Tibial nerve (tissue), 4 donors: ENCODE measurements around the gene COL6A3. TPM values are rescaled to one million over a fixed set of nuclear protein-coding genes. Genes with fewer than 3 reads are reported as not detected.
"Not testable (repeated sequence)": the region's sequence is repeated elsewhere in the genome, so short reads cannot be mapped to it uniquely, and the experiment has no call there.

Source experiments
- DNase-seq, 2 donors: peaks; one replicate each; pipeline ENCODE4 v3.0.0-alpha.2; 2019; ENCODE audit warnings: low spot score in 2 of 2
- H3K27ac ChIP-seq, 4 donors: fragments of 200-600 bp; sonication (generic) in 3 of 4; one replicate each; pipeline ENCODE4 v1.5.1; 2017 to 2019; ENCODE audit warnings: mild to moderate bottlenecking in 1 of 4
- H3K27me3 ChIP-seq, 2 donors: fragments of 200-600 bp; sonication (generic) in 1 of 2; one replicate each; pipeline versions ENCODE4 v1.5.1 to v1.6.0; 2017 to 2019
- H3K36me3 ChIP-seq, 3 donors: fragments of 200-600 bp; sonication (generic); one replicate each; pipeline ENCODE4 v1.5.1; 2018 to 2019
- H3K4me1 ChIP-seq, 4 donors: fragments of 200-600 bp; sonication (generic) in 3 of 4; one replicate each; pipeline ENCODE4 v1.5.1; 2017 to 2019
- H3K4me3 ChIP-seq, 4 donors: fragments of 200-600 bp; sonication (generic) in 3 of 4; one replicate each; pipeline ENCODE4 v1.5.1; 2017 to 2019; ENCODE audit warnings: mild to moderate bottlenecking in 1 of 4, moderate library complexity in 1 of 4
- H3K9me3 ChIP-seq, 4 donors: fragments of 200-600 bp; sonication (generic) in 3 of 4; one replicate each; pipeline ENCODE4 v1.5.1; 2017 to 2019
- CTCF ChIP-seq, 5 experiments: fragments of 200-600 bp in 3 of 5; fragments of 450-650 bp in 2 of 5; sonication (generic) in 3 of 5; IDR thresholded peaks; one replicate each; pipeline ENCODE4 v1.5.1; 2016 to 2019; ENCODE audit warnings: antibody characterized with exemption in 5 of 5, mild to moderate bottlenecking in 3 of 5, moderate library complexity in 2 of 5
- EP300 ChIP-seq, 2 donors: sonication (generic); formaldehyde crosslinking; IDR thresholded peaks; one replicate each; pipeline ENCODE4 v1.6.1; 2017; ENCODE audit warnings: antibody characterized with exemption in 2 of 2, mild to moderate bottlenecking in 1 of 2
- POLR2A ChIP-seq, 2 donors: fragments of 450-650 bp; IDR thresholded peaks; one replicate each; pipeline ENCODE4 v1.6.1; 2017; ENCODE audit warnings: antibody characterized with exemption in 2 of 2, mild to moderate bottlenecking in 2 of 2, moderate library complexity in 2 of 2
- WGBS, 2 donors: methylation state at CpG; one replicate each; pipeline ENCODE4 v1.1.5; 2018; 5-methylcytosine and 5-hydroxymethylcytosine counted together
- total RNA-seq, 4 donors: library from RNA; depleted of rRNA; stranded (reverse); fragments of >200 nt; gene quantifications; one replicate each; pipeline ENCODE4 v1.1.0, GENCODE V29; 2016

The COL6A3 gene
- total RNA-seq, 4 donors from 2014 or later: 228 to 558 (median 364) TPM

GRCh38 chr2:237411683-237412423 is 2.1 kb downstream of the COL6A3 start:
- Histone ChIP-seq H3K4me3 (peak overlapping the region; percentile 34 to 49 (median 42)), H3K36me3 (no peaks in the 10 kb centered on the region), H3K9me3 (no peaks in the 10 kb centered on the region), H3K27ac (peak overlapping the region; percentile 66 to 85 (median 74)), H3K27me3 (peaks cover 0 to 5% of the 10 kb centered on the region in 2 donors), H3K4me1 (peaks cover 0 to 19% (median 0%) of the 10 kb centered on the region in 4 donors)
- no peak for TF ChIP-seq CTCF (IDR thresholded peaks at IDR 0.05)
- TF ChIP-seq EP300 (IDR thresholded peaks at IDR 0.05): peak in 1 of 2 donors; percentile 46
- 58 to 68% methylated on average over 16 of the region's 16 CpGs for whole genome bisulfite sequencing, 2 donors
- DNase-seq: no peak

- H3K27ac ChIP-seq: peak overlapping the region; percentile 66 to 85 (median 74)
- H3K36me3 ChIP-seq: no peaks in the 10 kb centered on the region
- peak overlapping the region; percentile 34 to 49 (median 42) for H3K4me3 ChIP-seq
- H3K27me3 ChIP-seq: peaks cover 0 to 5% of the 10 kb centered on the region in 2 donors
- no peaks in the 10 kb centered on the region for H3K9me3 ChIP-seq
- no peak for DNase-seq
- WGBS, 2 donors: 60% methylated on average over 12 of the region's 12 CpGs
- H3K4me1 ChIP-seq: peaks cover 0 to 23% (median 0%) of the 10 kb centered on the region in 4 donors
- TF ChIP-seq CTCF (IDR thresholded peaks at IDR 0.05): no peak
- no peak for TF ChIP-seq EP300 (IDR thresholded peaks at IDR 0.05)
- TF ChIP-seq POLR2A (IDR thresholded peaks at IDR 0.05): no peak
These were observed 2.8 kb downstream of the COL6A3 start for GRCh38 chr2:237411092-237411601.

- H3K27me3 ChIP-seq, DNase-seq, H3K36me3 ChIP-seq, H3K9me3 ChIP-seq: not testable (repeated sequence)
- peak overlapping the region in 1 of 4 donors; percentile 49 for H3K4me3 ChIP-seq
- H3K4me1 ChIP-seq: peaks cover 0 to 23% (median 0%) of the 10 kb centered on the region in 4 donors
- 87% methylated on average over 2 of the region's 2 CpGs for WGBS, 2 donors
- peak overlapping the region in 3 of 4 donors; percentile 25 to 85 (median 30) for H3K27ac ChIP-seq
These were observed 4.7 kb downstream of the COL6A3 start for GRCh38 chr2:237409263-237409662.

GRCh38 chr2:237408335-237409000 is 5.5 kb downstream of the COL6A3 start:
- no peak for DNase-seq
- H3K4me3 ChIP-seq: peak overlapping the region in 1 of 4 donors; percentile 49
- H3K27me3 ChIP-seq: peaks cover 0 to 5% of the 10 kb centered on the region in 2 donors
- H3K27ac ChIP-seq: peak overlapping the region; percentile 6 to 85 (median 34)
- H3K36me3 ChIP-seq: no peaks in the 10 kb centered on the region
- peaks cover 0 to 30% (median 0%) of the 10 kb centered on the region in 4 donors for H3K4me1 ChIP-seq
- no peaks in the 10 kb centered on the region for H3K9me3 ChIP-seq
- WGBS, 2 donors: 52 to 53% methylated on average over 8 of the region's 8 CpGs
- TF ChIP-seq EP300 (IDR thresholded peaks at IDR 0.05) (peak in 1 of 2 donors; percentile 43), POLR2A (IDR thresholded peaks at IDR 0.05) (peak in 1 of 2 donors; percentile 37), CTCF (IDR thresholded peaks at IDR 0.05) (no peak)

- H3K27me3 ChIP-seq: peaks cover 0 to 5% of the 10 kb centered on the region in 2 donors
- no peak for DNase-seq
- 69 to 72% methylated on average over 4 of the region's 4 CpGs for WGBS, 2 donors
- peak overlapping the region in 1 of 4 donors; percentile 49 for H3K4me3 ChIP-seq
- H3K4me1 ChIP-seq: peaks cover 0 to 31% (median 0%) of the 10 kb centered on the region in 4 donors
- no peaks in the 10 kb centered on the region for H3K36me3 ChIP-seq
- H3K9me3 ChIP-seq: no peaks in the 10 kb centered on the region
- no peak for TF ChIP-seq POLR2A (IDR thresholded peaks at IDR 0.05)
- peak in 1 of 2 donors; percentile 50 for TF ChIP-seq EP300 (IDR thresholded peaks at IDR 0.05)
- no peak for TF ChIP-seq CTCF (IDR thresholded peaks at IDR 0.05)
- H3K27ac ChIP-seq: peak overlapping the region in 2 of 4 donors; percentile 30 to 85
These were observed 6.3 kb downstream of the COL6A3 start for GRCh38 chr2:237407700-237408099.
